NCI-H2171 treated with DMSO at 0.1 percent for 48 hours (cell line): ENCODE data around the gene LCA5.
"Not testable (repeated sequence)": the region's sequence is repeated elsewhere in the genome, so short reads cannot be mapped to it uniquely, and the experiment has no call there.

Source experiments
- DNase-seq: peaks from one replicate; lab custom pipeline; 2025; lab: John Stamatoyannopoulos, UW

The LCA5 gene

GRCh38 chr6:79538106-79538971 is 1.1 kb upstream of the LCA5 start:
- DNase-seq = no peak

GRCh38 chr6:79536585-79536953 is 661 bp downstream of the LCA5 start:
- DNase-seq = no peak

GRCh38 chr6:79529567-79529966 is 7.7 kb downstream of the LCA5 start:
- not testable (repeated sequence) for DNase-seq

GRCh38 chr6:79526897-79527296 is 10.3 kb downstream of the LCA5 start:
- DNase-seq = no peak

- DNase-seq = no peak
Observed at GRCh38 chr6:79525272-79526100, 11.7 kb downstream of the LCA5 start.

GRCh38 chr6:79524065-79524464 is 13.2 kb downstream of the LCA5 start:
- DNase-seq = no peak

GRCh38 chr6:79522609-79523008 is 14.6 kb downstream of the LCA5 start:
- no peak for DNase-seq

- DNase-seq = no peak
Observed at GRCh38 chr6:79520534-79520933, 16.7 kb downstream of the LCA5 start.

GRCh38 chr6:79518842-79519241 is 18.4 kb downstream of the LCA5 start:
- DNase-seq = no peak

- DNase-seq = no peak
Observed at GRCh38 chr6:79515436-79515835, 21.8 kb downstream of the LCA5 start.

GRCh38 chr6:79513111-79513510 is 24.1 kb downstream of the LCA5 start:
- no peak for DNase-seq

- no peak for DNase-seq
Observed at GRCh38 chr6:79512014-79512413, 25.2 kb downstream of the LCA5 start.

- DNase-seq = no peak
Observed at GRCh38 chr6:79510707-79511106, 26.5 kb downstream of the LCA5 start.

- no peak for DNase-seq
Observed at GRCh38 chr6:79506251-79506650, 31.0 kb downstream of the LCA5 start.

- no peak for DNase-seq
Observed at GRCh38 chr6:79504372-79504771, 32.9 kb downstream of the LCA5 start.

- DNase-seq = no peak
Observed at GRCh38 chr6:79498842-79499241, 38.4 kb downstream of the LCA5 start.

- DNase-seq = no peak
Observed at GRCh38 chr6:79495246-79495645, 42.0 kb downstream of the LCA5 start.

- no peak for DNase-seq
Observed at GRCh38 chr6:79494841-79495240, 42.4 kb downstream of the LCA5 start.

GRCh38 chr6:79470728-79471127 is 66.5 kb downstream of the LCA5 start:
- DNase-seq = no peak

GRCh38 chr6:79469376-79470246 is 67.6 kb downstream of the LCA5 start:
- no peak for DNase-seq

GRCh38 chr6:79468587-79468986 is 68.6 kb downstream of the LCA5 start:
- no peak for DNase-seq

GRCh38 chr6:79468116-79468515 is 69.1 kb downstream of the LCA5 start:
- no peak for DNase-seq
